ENCODE results near the gene HSPA1L. TPM values are rescaled to one million over a fixed set of nuclear protein-coding genes. Genes with fewer than 3 reads are reported as not detected.

Gene HSPA1L
- total RNA-seq, 1 experiment from 2014 or later, result 1.2 TPM

GRCh38 chr6:31769684-31770371 lies 45.3 kb downstream of the HSPA1L start (continued):
- TF ChIP-seq ATF6 (CRISPR knock-in tag; IDR thresholded peaks at IDR 0.05), result no peak
- no peak for TF ChIP-seq AR (CRISPR knock-in tag; IDR thresholded peaks at IDR 0.05)
- no peak for TF ChIP-seq CREM (CRISPR knock-in tag; IDR thresholded peaks at IDR 0.05)
- no peak for TF ChIP-seq ZNF396 (CRISPR knock-in tag; IDR thresholded peaks at IDR 0.05; ENCODE audit: borderline replicate concordance)
- no peak for TF ChIP-seq RORB (CRISPR knock-in tag; IDR thresholded peaks at IDR 0.05)
- TF ChIP-seq FOXP4 (CRISPR knock-in tag; IDR thresholded peaks at IDR 0.05), result no peak
- peak; percentile 64; the same call in 1 of the 2 replicates for TF ChIP-seq ZBTB43 (CRISPR knock-in tag; IDR thresholded peaks at IDR 0.05)
- no peak for TF ChIP-seq E2F4 (CRISPR knock-in tag; IDR thresholded peaks at IDR 0.05; ENCODE audit: borderline replicate concordance, low read depth)
- TF ChIP-seq SP1 (CRISPR knock-in tag; conservative IDR thresholded peaks at IDR 0.05), result peak; percentile 65
- no peak for TF ChIP-seq AFF4 (CRISPR knock-in tag; IDR thresholded peaks at IDR 0.05; ENCODE audit: borderline replicate concordance)
- no peak for TF ChIP-seq PRDM15 (CRISPR knock-in tag; IDR thresholded peaks at IDR 0.05)
